ENCODE results near the gene ZCCHC2. TPM values are rescaled to one million over a fixed set of nuclear protein-coding genes. Genes with fewer than 3 reads are reported as not detected.

The ZCCHC2 gene
- polyA plus RNA-seq, 2 of the 4 experiments (the other 2 are of a cell fraction): 7.6 to 12.5 TPM

- H3K4me2 ChIP-seq: no peak overlapping the region
- 98% methylated on average over 6 of the region's 11 CpGs for WGBS (ENCODE audit: missing lambda C conversion rate)
- CTCF ChIA-PET: interaction anchor here (0.5 to 4.3 kb wide), 2 partner anchors 11 to 21 kb away, joined by 3 to 26 read pairs; no protein-coding TSS in a partner anchor
- no peaks in the 10 kb centered on the region for H3K4me1 ChIP-seq
- TF ChIP-seq RCOR1 (IDR thresholded peaks at IDR 0.05; ENCODE audit: low read depth, low read length) (no peak), BHLHE40 (IDR thresholded peaks at IDR 0.05; ENCODE audit: low read depth, low read length) (no peak), GATA3 (IDR thresholded peaks at IDR 0.05; ENCODE audit: borderline replicate concordance) (no peak), HEYL (CRISPR knock-in tag; IDR thresholded peaks at IDR 0.05) (no peak), NR3C1 (IDR thresholded peaks at IDR 0.05) (no peak), ZNF302 (CRISPR knock-in tag; IDR thresholded peaks at IDR 0.05) (no peak), E2F6 (IDR thresholded peaks at IDR 0.05; ENCODE audit: borderline replicate concordance, low read depth) (no peak), CBX8 (IDR thresholded peaks at IDR 0.05) (no peak), MYC (IDR thresholded peaks at IDR 0.05; ENCODE audit: borderline replicate concordance, low read length) (no peak), CTCF (IDR thresholded peaks at IDR 0.05) (no peak), ELK1 (IDR thresholded peaks at IDR 0.05; ENCODE audit: low read depth, low read length) (no peak), HOXA7 (CRISPR knock-in tag; IDR thresholded peaks at IDR 0.05) (no peak), HES2 (IDR thresholded peaks at IDR 0.05) (no peak), RAD21 (conservative IDR thresholded peaks at IDR 0.05 in 1 of 2, IDR thresholded peaks at IDR 0.05 in 1 of 2) (no peak), KDM5A (IDR thresholded peaks at IDR 0.05) (no peak), FOSB (CRISPR knock-in tag; IDR thresholded peaks at IDR 0.05) (no peak)
- TF ChIP-seq, protein P1, sequence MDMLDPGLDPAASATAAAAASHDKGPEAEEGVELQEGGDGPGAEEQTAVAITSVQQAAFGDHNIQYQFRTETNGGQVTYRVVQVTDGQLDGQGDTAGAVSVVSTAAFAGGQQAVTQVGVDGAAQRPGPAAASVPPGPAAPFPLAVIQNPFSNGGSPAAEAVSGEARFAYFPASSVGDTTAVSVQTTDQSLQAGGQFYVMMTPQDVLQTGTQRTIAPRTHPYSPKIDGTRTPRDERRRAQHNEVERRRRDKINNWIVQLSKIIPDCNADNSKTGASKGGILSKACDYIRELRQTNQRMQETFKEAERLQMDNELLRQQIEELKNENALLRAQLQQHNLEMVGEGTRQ (IDR thresholded peaks at IDR 0.05): no peak
- POLR2A ChIA-PET: no interaction called here
- no peak for ATAC-seq
- DNase-seq (ENCODE audit: low read depth in 1 of 2, low spot score in 1 of 2): no peak
- no peak overlapping the region for H3K4me3 ChIP-seq
- no peak for FAIRE-seq
- no peak overlapping the region for H3K27ac ChIP-seq
- no peaks in the 10 kb centered on the region for H3K9me3 ChIP-seq
Observed at GRCh38 chr18:62574776-62575175, 52.0 kb downstream of the ZCCHC2 start.

- 89% methylated on average over 9 of the region's 9 CpGs for WGBS (ENCODE audit: missing lambda C conversion rate)
- DNase-seq (ENCODE audit: low read depth in 1 of 2, low spot score in 1 of 2): no peak
- CTCF ChIA-PET: interaction anchor here (0.6 to 4.3 kb wide), 3 partner anchors 9 to 17 kb away, joined by 4 to 26 read pairs (median 4); no protein-coding TSS in a partner anchor
Observed at GRCh38 chr18:62576271-62576670, 53.4 kb downstream of the ZCCHC2 start.

More at GRCh38 chr18:62576271-62576670, 53.4 kb downstream of the ZCCHC2 start:
- Histone ChIP-seq H3K4me3 (no peak overlapping the region), H3K4me1 (no peaks in the 10 kb centered on the region), H3K9me3 (no peaks in the 10 kb centered on the region), H3K4me2 (no peak overlapping the region), H3K27ac (no peak overlapping the region)
- POLR2A ChIA-PET: no interaction called here
- no peak for FAIRE-seq
- TF ChIP-seq FOSB (CRISPR knock-in tag; IDR thresholded peaks at IDR 0.05): no peak
- TF ChIP-seq MAZ (IDR thresholded peaks at IDR 0.05; ENCODE audit: borderline replicate concordance, low read depth, low read length): no peak
- no peak for TF ChIP-seq RCOR1 (IDR thresholded peaks at IDR 0.05; ENCODE audit: low read depth, low read length)
- no peak for TF ChIP-seq RARB (CRISPR knock-in tag; IDR thresholded peaks at IDR 0.05)
- ATAC-seq: no peak
